ENCODE results near the gene AHI1. TPM values are rescaled to one million over a fixed set of nuclear protein-coding genes. Genes with fewer than 3 reads are reported as not detected.

The AHI1 gene
- total and polyA plus RNA-seq, 10 of the 15 experiments (the other 5 are each of a cell fraction or from before 2014, with no cell fraction given) = 3.2 to 9.5 (median 4.6) TPM

GRCh38 chr6:135310291-135310690 is 187.2 kb downstream of the AHI1 start:
- H4K20me1 ChIP-seq (ENCODE audit: control insufficient read depth, insufficient read depth) = no peaks in the 10 kb centered on the region
- H3K36me3 ChIP-seq (ENCODE audit: control insufficient read depth in 2 of 2, insufficient read depth in 2 of 2, low read length in 1 of 2) = no peaks in the 10 kb centered on the region
- no peak overlapping the region for H3K4me2 ChIP-seq (ENCODE audit: control insufficient read depth, insufficient read depth)
- in situ Hi-C loops (cut with MboI) = no loop called here
- no peak overlapping the region for H3K27ac ChIP-seq (ENCODE audit: control insufficient read depth, insufficient read depth)
- no TSS peak for BruUV-seq (replicated peaks)
- ChIA-PET RAD21 (ENCODE audit: unreplicated experiment) (interaction anchor here (0.7 kb wide), 1 partner anchor 12 kb away, joined by 3 read pairs; no protein-coding TSS in a partner anchor), SMC1A (ENCODE audit: uncharacterized antibody, unreplicated experiment) (no interaction called here), POLR2A (no interaction called here), CTCF (no interaction called here)
- DNase-seq (ENCODE audit: low read depth, low spot score) = no peak
- H3K4me3 ChIP-seq = no peak overlapping the region
- no peak for FAIRE-seq
- H3K9ac ChIP-seq (ENCODE audit: control insufficient read depth, insufficient read depth, low read length) = no peak overlapping the region
- no peaks in the 10 kb centered on the region for H3K79me2 ChIP-seq (ENCODE audit: control insufficient read depth, insufficient read depth, low read length)
- intact Hi-C loops (cut with micrococcal nuclease; ENCODE audit: unreplicated experiment) = no loop called here
- H3K9me3 ChIP-seq (replicated peaks; ENCODE audit: control insufficient read depth, insufficient read depth, low read length) = no peaks in the 10 kb centered on the region
- no peaks in the 10 kb centered on the region for H3K27me3 ChIP-seq (replicated peaks in 1 of 2; ENCODE audit: control insufficient read depth in 2 of 2, insufficient read depth in 2 of 2, low read length in 1 of 2)
- 65% methylated on average over 1 of the region's 1 CpG for WGBS (ENCODE audit: insufficient coverage, insufficient replicate concordance, low lambda C conversion rate, missing lambda C conversion rate)
- TF ChIP-seq IRF5 (IDR thresholded peaks at IDR 0.05; ENCODE audit: borderline replicate concordance) (no peak), SMC3 (IDR thresholded peaks at IDR 0.05; ENCODE audit: borderline replicate concordance, low read length) (no peak)
- ATAC-seq = no peak
- peaks cover 4% of the 10 kb centered on the region; the same call in 1 of the 2 replicates for H3K4me1 ChIP-seq (ENCODE audit: control insufficient read depth, insufficient read depth, low read length)
- H2AFZ ChIP-seq (ENCODE audit: control insufficient read depth, low read depth, low read length) = no peak overlapping the region

GRCh38 chr6:135306740-135307420 is 190.7 kb downstream of the AHI1 start:
- no peak overlapping the region for H2AFZ ChIP-seq (ENCODE audit: control insufficient read depth, low read depth, low read length)
- no peaks in the 10 kb centered on the region for H3K9me3 ChIP-seq (replicated peaks; ENCODE audit: control insufficient read depth, insufficient read depth, low read length)
- CTCF ChIA-PET = interaction anchor here (0.6 to 1.4 kb wide), 2 partner anchors 10 to 16 kb away, joined by 3 to 4 read pairs; no protein-coding TSS in a partner anchor
- TF ChIP-seq ZBTB40 (IDR thresholded peaks at IDR 0.05; ENCODE audit: borderline replicate concordance) = no peak
- TF ChIP-seq JUNB (IDR thresholded peaks at IDR 0.05) = no peak
- 0 out of 2 replicates have a peak, but pooled peaks have one; percentile 20 for TF ChIP-seq SPI1 (IDR thresholded peaks at IDR 0.05; ENCODE audit: borderline replicate concordance, insufficient read depth, low read depth, low read length)
- FAIRE-seq = no peak
- in situ Hi-C loops (cut with MboI) (no loop called here), intact Hi-C loops (cut with micrococcal nuclease; ENCODE audit: unreplicated experiment) (no loop called here)
- H3K4me3 ChIP-seq = no peak overlapping the region
- no peak overlapping the region for H3K27ac ChIP-seq (ENCODE audit: control insufficient read depth, insufficient read depth)
- no peaks in the 10 kb centered on the region for H3K36me3 ChIP-seq (ENCODE audit: control insufficient read depth in 2 of 2, insufficient read depth in 2 of 2, low read length in 1 of 2)
- ATAC-seq = no peak
- 56% methylated on average over 5 of the region's 5 CpGs for WGBS (ENCODE audit: insufficient coverage, insufficient replicate concordance, low lambda C conversion rate, missing lambda C conversion rate)
- H4K20me1 ChIP-seq (ENCODE audit: control insufficient read depth, insufficient read depth) = no peaks in the 10 kb centered on the region
- RAD21 ChIA-PET (ENCODE audit: unreplicated experiment) = no interaction called here
- BruUV-seq (replicated peaks) = no TSS peak
- H3K9ac ChIP-seq (ENCODE audit: control insufficient read depth, insufficient read depth, low read length) = no peak overlapping the region
- no peaks in the 10 kb centered on the region for H3K79me2 ChIP-seq (ENCODE audit: control insufficient read depth, insufficient read depth, low read length)
- SMC1A ChIA-PET (ENCODE audit: uncharacterized antibody, unreplicated experiment) = interaction anchor here (0.7 kb wide), 1 partner anchor 28 kb away, joined by 3 read pairs; no protein-coding TSS in a partner anchor
- POLR2A ChIA-PET = interaction anchor here (1.1 kb wide), 1 partner anchor 35 kb away, joined by 3 read pairs; no protein-coding TSS in a partner anchor
- H3K4me2 ChIP-seq (ENCODE audit: control insufficient read depth, insufficient read depth) = no peak overlapping the region
- H3K27me3 ChIP-seq (replicated peaks in 1 of 2; ENCODE audit: control insufficient read depth in 2 of 2, insufficient read depth in 2 of 2, low read length in 1 of 2) = no peaks in the 10 kb centered on the region
- H3K4me1 ChIP-seq (ENCODE audit: control insufficient read depth, insufficient read depth, low read length) = no peaks in the 10 kb centered on the region
- no peak for DNase-seq (ENCODE audit: low read depth, low spot score)

Measured in GM12878 (cell line).